Thymus (tissue), 11 donors: ENCODE measurements around the gene ZC3H12C. TPM values are rescaled to one million over a fixed set of nuclear protein-coding genes. Genes with fewer than 3 reads are reported as not detected.

Source experiments
- DNase-seq, 9 donors: peaks; one replicate each; pipeline ENCODE4 v3.0.0-alpha.2; 2013; ENCODE audit warnings: low spot score in 9 of 9, low read depth in 6 of 9, missing footprints in 1 of 9
- H3K27ac ChIP-seq, 2 donors: one replicate each; pipeline ENCODE4 v1.5.1; 2013; ENCODE audit warnings: control low read depth in 1 of 2, low read depth in 1 of 2, low read length in 1 of 2, mild to moderate bottlenecking in 1 of 2, moderate library complexity in 1 of 2
- H3K27me3 ChIP-seq, 2 donors: one replicate each; pipeline ENCODE4 v1.5.1; 2013; ENCODE audit warnings: low read length in 1 of 2; ENCODE audit not compliant: control insufficient read depth in 2 of 2, insufficient read depth in 1 of 2
- H3K36me3 ChIP-seq, 2 donors: one replicate each; pipeline ENCODE4 v1.5.1; 2013; ENCODE audit warnings: low read length in 1 of 2, mild to moderate bottlenecking in 1 of 2, moderate library complexity in 1 of 2; ENCODE audit not compliant: control insufficient read depth in 2 of 2, insufficient read depth in 2 of 2
- H3K4me1 ChIP-seq, 2 donors: one replicate each; pipeline ENCODE4 v1.5.1; 2013; ENCODE audit warnings: low read length in 2 of 2; ENCODE audit not compliant: control insufficient read depth in 2 of 2, insufficient read depth in 2 of 2
- H3K4me3 ChIP-seq, 2 donors: one replicate each; pipeline ENCODE4 v1.5.1; 2013; ENCODE audit warnings: low read length in 2 of 2, control low read depth in 1 of 2, mild to moderate bottlenecking in 1 of 2
- H3K9me3 ChIP-seq, 2 donors: one replicate each; pipeline ENCODE4 v1.5.1; 2013; ENCODE audit warnings: low read length in 1 of 2, mild to moderate bottlenecking in 1 of 2; ENCODE audit not compliant: control insufficient read depth in 2 of 2, insufficient read depth in 1 of 2
- WGBS: extraction: QIAGEN DNeasy Blood & Tissue Kit; methylation state at CpG from one replicate; pipeline ENCODE4 v1.1.7; 2013; 5-methylcytosine and 5-hydroxymethylcytosine counted together
- polyA plus RNA-seq: library from polyadenylated mRNA; stranded (reverse); fragments of 200-250 nt; gene quantifications from one replicate; pipeline ENCODE4 v1.2.3, GENCODE V29; 2013
- total RNA-seq: library from RNA; stranded (reverse); fragments of 120-200 nt; gene quantifications from one replicate; pipeline ENCODE4 v1.2.4, GENCODE V29; 2013
- donor health status: healthy.

The ZC3H12C gene
- total and polyA plus RNA-seq, 2 donors, result 2.6 to 3.0 TPM

GRCh38 chr11:110082899-110083298, 10.3 kb upstream of the ZC3H12C start:
- H3K4me3 ChIP-seq, result no peak overlapping the region
- H3K27me3 ChIP-seq, result no peaks in the 10 kb centered on the region
- H3K4me1 ChIP-seq, result no peaks in the 10 kb centered on the region
- peaks cover 0 to 4% of the 10 kb centered on the region in 2 donors for H3K9me3 ChIP-seq
- H3K36me3 ChIP-seq, result no peaks in the 10 kb centered on the region
- DNase-seq, result no peak
- 92% methylated on average over 1 of the region's 1 CpG for WGBS
- no peak overlapping the region for H3K27ac ChIP-seq

DNA sequence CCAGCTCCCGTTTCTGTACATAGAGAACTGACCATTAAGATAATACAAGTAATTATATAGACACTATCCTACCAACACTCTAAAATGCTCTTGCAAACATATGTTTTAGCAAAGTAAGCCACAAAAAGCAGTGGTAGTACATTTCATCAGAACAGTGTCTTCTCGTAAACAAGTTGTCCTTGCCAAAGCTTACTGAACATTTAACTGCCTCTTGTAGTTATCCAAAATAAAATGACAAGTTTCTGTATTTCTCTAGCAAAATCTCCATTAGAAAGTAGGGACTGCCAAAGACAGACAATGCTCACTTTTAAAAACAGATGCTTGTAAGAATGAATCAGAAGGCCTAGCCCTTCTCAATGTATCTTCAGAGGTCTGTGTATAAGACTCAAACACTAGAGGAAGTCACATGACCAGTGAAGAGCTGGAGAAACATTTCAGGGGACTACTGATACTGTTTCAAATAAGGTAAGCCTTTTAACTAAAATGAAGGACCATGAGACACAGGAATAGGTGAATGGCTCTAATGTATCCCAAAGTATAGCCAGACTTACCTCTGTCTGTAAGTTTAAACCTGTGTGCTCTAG, 7.8 kb upstream of the ZC3H12C start:
- no peaks in the 10 kb centered on the region for H3K27me3 ChIP-seq
- H3K36me3 ChIP-seq, result no peaks in the 10 kb centered on the region
- no peaks in the 10 kb centered on the region for H3K9me3 ChIP-seq
- H3K4me3 ChIP-seq, result no peak overlapping the region
- H3K4me1 ChIP-seq, result no peaks in the 10 kb centered on the region
- WGBS, result 98% methylated on average over 2 of the region's 2 CpGs
- no peak for DNase-seq
- no peak overlapping the region for H3K27ac ChIP-seq

DNA sequence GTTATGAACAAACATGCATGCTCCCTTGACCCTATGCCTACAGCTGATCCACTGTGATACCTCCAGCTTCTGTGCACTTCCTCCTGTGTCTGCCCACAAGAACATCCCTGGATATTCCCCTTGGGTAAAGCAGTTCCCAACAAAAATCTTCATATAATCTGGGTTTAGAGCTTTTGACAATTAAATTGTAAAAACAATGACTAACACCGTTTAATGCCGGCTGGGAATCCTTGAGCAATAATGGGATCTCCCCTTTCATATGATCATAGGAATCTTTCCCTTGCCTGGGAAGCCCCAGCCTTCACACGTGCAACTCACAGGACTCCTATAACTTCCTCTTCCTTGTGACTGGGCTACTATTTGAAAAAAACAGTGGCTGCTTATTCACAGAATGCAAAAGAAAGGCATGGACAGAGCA, 6.3 kb upstream of the ZC3H12C start:
- Histone ChIP-seq H3K4me1 (no peaks in the 10 kb centered on the region), H3K36me3 (no peaks in the 10 kb centered on the region), H3K9me3 (no peaks in the 10 kb centered on the region), H3K27me3 (peaks cover 3 to 12% of the 10 kb centered on the region in 2 donors), H3K27ac (no peak overlapping the region), H3K4me3 (no peak overlapping the region)
- 46% methylated on average over 3 of the region's 3 CpGs for WGBS
- DNase-seq, result no peak

GRCh38 chr11:110087812-110088534, 5.2 kb upstream of the ZC3H12C start:
- DNase-seq, result no peak
- WGBS, result 81% methylated on average over 5 of the region's 5 CpGs
- H3K36me3 ChIP-seq, result no peaks in the 10 kb centered on the region
- no peak overlapping the region for H3K27ac ChIP-seq
- H3K4me1 ChIP-seq, result peaks cover 0 to 4% of the 10 kb centered on the region in 2 donors
- H3K9me3 ChIP-seq, result no peaks in the 10 kb centered on the region
- peaks cover 13 to 21% of the 10 kb centered on the region in 2 donors for H3K27me3 ChIP-seq
- H3K4me3 ChIP-seq, result no peak overlapping the region

- Histone ChIP-seq H3K27ac (no peak overlapping the region), H3K36me3 (no peaks in the 10 kb centered on the region), H3K4me1 (peaks cover 0 to 6% of the 10 kb centered on the region in 2 donors), H3K9me3 (no peaks in the 10 kb centered on the region), H3K4me3 (no peak overlapping the region), H3K27me3 (peaks cover 20 to 26% of the 10 kb centered on the region in 2 donors)
- WGBS, result 94% methylated on average over 5 of the region's 5 CpGs
- DNase-seq, result no peak
Observed at GRCh38 chr11:110088535-110089344, 4.5 kb upstream of the ZC3H12C start.

DNA sequence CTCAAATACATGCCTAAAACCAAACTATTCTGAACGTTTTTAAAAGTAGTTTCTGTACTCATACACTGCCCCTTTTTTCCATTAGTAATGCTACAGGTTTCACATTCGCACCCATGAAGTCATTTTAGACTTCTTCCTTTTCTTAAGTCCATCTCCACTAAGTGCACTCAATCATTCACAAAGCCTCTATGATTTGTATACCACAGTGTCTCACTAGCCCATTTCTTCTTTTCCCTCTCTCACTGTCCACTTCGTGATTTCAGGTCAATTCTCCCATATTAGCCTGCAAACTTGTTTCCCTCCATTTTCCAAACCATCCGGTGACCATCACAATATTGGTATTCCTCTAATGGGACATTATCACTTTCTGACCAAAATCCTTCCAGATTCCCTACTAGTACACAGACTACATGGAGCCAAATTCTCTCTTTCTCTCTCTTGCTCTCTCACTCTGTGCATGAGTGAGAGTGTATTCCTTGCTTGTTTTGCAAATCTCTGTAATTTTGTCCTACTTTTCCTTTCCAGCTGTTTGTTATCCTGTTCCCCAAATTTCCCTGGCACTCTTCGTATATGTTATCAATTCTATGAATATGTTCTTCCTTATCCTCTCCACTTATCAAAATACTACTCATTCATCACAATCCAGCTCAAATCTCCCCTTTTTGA, 3.4 kb upstream of the ZC3H12C start:
- no peak for DNase-seq
- Histone ChIP-seq H3K27me3 (peaks cover 24 to 36% of the 10 kb centered on the region in 2 donors), H3K4me3 (no peak overlapping the region), H3K9me3 (no peaks in the 10 kb centered on the region), H3K4me1 (peaks cover 0 to 7% of the 10 kb centered on the region in 2 donors), H3K27ac (no peak overlapping the region), H3K36me3 (no peaks in the 10 kb centered on the region)
- 90% methylated on average over 5 of the region's 5 CpGs for WGBS

- no peak for DNase-seq
- no peak overlapping the region for H3K4me3 ChIP-seq
- peaks cover 0 to 7% of the 10 kb centered on the region in 2 donors for H3K4me1 ChIP-seq
- 83% methylated on average over 6 of the region's 6 CpGs for WGBS
- no peaks in the 10 kb centered on the region for H3K9me3 ChIP-seq
- peaks cover 24 to 43% of the 10 kb centered on the region in 2 donors for H3K27me3 ChIP-seq
- no peak overlapping the region for H3K27ac ChIP-seq
- H3K36me3 ChIP-seq, result no peaks in the 10 kb centered on the region
Observed at GRCh38 chr11:110090466-110091026, 2.6 kb upstream of the ZC3H12C start.

DNA sequence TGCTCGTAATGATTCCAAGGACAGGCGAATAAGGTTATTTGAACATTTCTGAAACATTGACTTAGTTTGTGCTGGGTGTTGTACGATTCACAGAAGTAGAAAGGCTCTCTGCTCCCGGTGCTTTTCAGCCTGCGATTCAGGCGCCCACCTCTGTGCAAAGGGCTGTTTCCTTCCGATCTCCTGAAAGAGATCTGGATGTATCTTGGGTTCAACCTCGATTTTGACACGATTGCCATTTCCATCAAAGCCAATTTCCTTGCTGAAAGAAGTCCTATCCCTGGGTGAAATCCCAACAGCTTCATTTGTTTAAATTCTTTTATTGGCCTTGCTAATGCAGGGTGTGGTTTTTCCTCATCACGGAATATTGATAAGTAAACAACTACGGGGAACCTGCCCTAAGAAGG, 1.1 kb upstream of the ZC3H12C start:
- DNase-seq, result peak in 1 of 9 donors; percentile 4
- H3K27me3 ChIP-seq, result peaks cover 24 to 45% of the 10 kb centered on the region in 2 donors
- WGBS, result 44% methylated on average over 11 of the region's 11 CpGs
- peak overlapping the region in 1 of 2 donors; percentile 24 for H3K4me3 ChIP-seq
- H3K4me1 ChIP-seq, result peaks cover 0 to 7% of the 10 kb centered on the region in 2 donors
- H3K9me3 ChIP-seq, result no peaks in the 10 kb centered on the region
- H3K27ac ChIP-seq, result no peak overlapping the region
- H3K36me3 ChIP-seq, result no peaks in the 10 kb centered on the region
